ENCODE data around the gene C6orf89.
"Not testable (repeated sequence)": the region's sequence is repeated elsewhere in the genome, so short reads cannot be mapped to it uniquely, and the experiment has no call there.

The C6orf89 gene

DNA sequence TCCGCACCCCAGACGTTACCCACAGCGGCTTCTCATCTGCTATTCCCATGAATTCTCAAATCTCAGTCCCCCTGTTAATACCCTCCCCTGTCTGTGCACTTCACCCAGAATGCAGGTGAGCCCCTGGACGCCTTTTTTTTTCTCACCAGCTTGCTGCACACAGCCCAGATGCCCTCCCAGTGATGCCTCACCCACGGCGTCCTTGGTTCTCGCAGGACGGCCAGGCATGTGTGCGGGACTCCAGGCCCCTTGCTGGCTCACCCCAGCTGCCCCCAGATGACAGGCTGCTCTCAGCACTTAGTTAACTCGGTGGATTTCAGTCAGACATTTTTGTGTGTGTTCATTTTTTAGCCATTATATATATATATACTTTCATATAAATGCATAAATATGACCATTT, 43.4 kb downstream of the C6orf89 start:
- FAIRE-seq (no peak), DNase-seq (ENCODE audit: insufficient read length) (no peak)
- TF ChIP-seq POLR2A (IDR thresholded peaks at IDR 0.05; ENCODE audit: low read depth, low read length) (no peak), POLR2AphosphoS5 (IDR thresholded peaks at IDR 0.05; ENCODE audit: low read depth, low read length) (no peak), TAF1 (IDR thresholded peaks at IDR 0.05; ENCODE audit: borderline replicate concordance, low read depth, low read length) (no peak)

DNA sequence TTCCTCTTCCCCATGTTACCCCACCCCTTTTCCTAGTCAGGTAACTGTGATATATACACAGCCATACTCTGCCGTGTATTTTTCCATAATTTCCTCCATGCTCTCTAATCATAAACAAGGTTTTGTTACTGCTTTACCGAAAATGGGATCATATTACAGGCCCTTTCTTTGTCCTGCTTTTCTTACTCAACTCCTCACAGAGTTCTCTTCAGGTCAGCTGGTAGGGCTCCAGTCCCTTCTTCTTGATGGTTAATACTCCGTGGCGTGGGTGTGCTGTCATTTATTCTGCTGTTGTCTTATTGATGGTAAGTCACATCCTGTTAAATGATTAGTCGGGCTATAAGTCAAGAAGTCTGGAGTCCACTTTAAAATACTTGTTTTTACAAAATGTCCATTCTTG, 43.9 kb downstream of the C6orf89 start:
- FAIRE-seq = no peak
- no peak for DNase-seq (ENCODE audit: insufficient read length)
- no peak for TF ChIP-seq POLR2AphosphoS5 (IDR thresholded peaks at IDR 0.05; ENCODE audit: low read depth, low read length)
- no peak for TF ChIP-seq TAF1 (IDR thresholded peaks at IDR 0.05; ENCODE audit: borderline replicate concordance, low read depth, low read length)
- TF ChIP-seq POLR2A (IDR thresholded peaks at IDR 0.05; ENCODE audit: low read depth, low read length) = no peak

DNA sequence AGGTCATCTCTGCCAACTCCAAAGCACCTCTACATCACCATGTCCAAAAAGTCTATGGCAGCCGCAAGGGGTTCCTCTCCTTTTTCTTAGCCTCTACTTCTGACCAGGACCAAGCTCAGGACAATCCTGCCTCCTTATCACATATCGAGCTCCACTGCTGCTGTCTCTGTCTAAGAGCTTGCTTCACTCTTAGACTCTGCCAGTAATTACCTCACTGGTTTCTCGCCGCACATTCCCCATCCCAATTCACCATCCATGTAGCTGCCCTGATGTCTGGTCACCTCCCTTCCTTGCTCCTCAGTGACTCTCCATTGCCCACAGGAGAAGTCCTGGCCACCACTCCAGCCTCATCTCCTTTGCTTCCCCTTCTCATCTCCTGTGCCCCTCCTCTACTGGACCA, 44.7 kb downstream of the C6orf89 start:
- FAIRE-seq = no peak
- TF ChIP-seq TAF1 (IDR thresholded peaks at IDR 0.05; ENCODE audit: borderline replicate concordance, low read depth, low read length) = no peak
- TF ChIP-seq POLR2AphosphoS5 (IDR thresholded peaks at IDR 0.05; ENCODE audit: low read depth, low read length) = no peak
- no peak for TF ChIP-seq POLR2A (IDR thresholded peaks at IDR 0.05; ENCODE audit: low read depth, low read length)
- no peak for DNase-seq (ENCODE audit: insufficient read length)

DNA sequence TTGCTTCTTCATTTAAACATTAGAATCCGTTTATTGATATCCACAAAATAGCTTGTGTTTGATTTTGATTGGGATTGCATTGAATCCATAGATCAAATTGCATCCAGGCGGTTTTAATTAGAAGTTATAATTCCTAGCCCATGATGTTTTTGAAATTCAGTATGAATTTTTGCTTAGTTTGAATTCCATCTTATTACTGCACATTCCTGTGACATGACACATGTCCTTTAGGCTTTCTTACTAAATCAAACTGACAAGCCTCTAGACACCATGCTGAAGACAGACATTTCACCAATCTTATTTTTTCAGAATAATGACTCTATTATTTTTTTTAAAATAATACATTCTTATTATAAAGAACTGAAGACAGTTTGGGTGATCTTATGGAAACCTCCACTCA, 47.4 kb downstream of the C6orf89 start:
- no peak for FAIRE-seq
- DNase-seq (ENCODE audit: insufficient read length) = no peak
- TF ChIP-seq POLR2A (IDR thresholded peaks at IDR 0.05; ENCODE audit: low read depth, low read length) (no peak), TAF1 (IDR thresholded peaks at IDR 0.05; ENCODE audit: borderline replicate concordance, low read depth, low read length) (no peak), POLR2AphosphoS5 (IDR thresholded peaks at IDR 0.05; ENCODE audit: low read depth, low read length) (no peak)

DNA sequence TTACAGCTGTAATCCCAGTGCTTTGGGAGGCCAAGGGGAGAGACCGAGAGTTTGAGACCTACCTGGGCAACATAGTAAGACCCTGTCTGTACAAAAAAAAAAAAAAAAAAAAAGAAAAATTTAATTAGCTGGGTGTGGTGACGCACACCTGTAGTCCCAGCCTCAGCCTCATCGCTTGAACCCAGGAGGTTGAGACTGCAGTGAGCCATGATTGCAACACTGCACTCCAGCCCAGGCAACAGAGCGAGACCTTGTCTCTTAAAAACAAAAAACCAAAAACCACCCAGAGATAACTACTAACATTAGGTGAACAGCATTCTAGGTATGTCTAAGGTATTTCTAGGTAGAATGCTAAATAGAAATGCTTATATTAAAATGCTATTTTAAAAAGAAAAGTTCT, 47.8 kb downstream of the C6orf89 start:
- TF ChIP-seq POLR2AphosphoS5 (IDR thresholded peaks at IDR 0.05; ENCODE audit: low read depth, low read length) = no peak
- no peak for TF ChIP-seq TAF1 (IDR thresholded peaks at IDR 0.05; ENCODE audit: borderline replicate concordance, low read depth, low read length)
- no peak for TF ChIP-seq POLR2A (IDR thresholded peaks at IDR 0.05; ENCODE audit: low read depth, low read length)
- no peak for DNase-seq (ENCODE audit: insufficient read length)
- FAIRE-seq = no peak

DNA sequence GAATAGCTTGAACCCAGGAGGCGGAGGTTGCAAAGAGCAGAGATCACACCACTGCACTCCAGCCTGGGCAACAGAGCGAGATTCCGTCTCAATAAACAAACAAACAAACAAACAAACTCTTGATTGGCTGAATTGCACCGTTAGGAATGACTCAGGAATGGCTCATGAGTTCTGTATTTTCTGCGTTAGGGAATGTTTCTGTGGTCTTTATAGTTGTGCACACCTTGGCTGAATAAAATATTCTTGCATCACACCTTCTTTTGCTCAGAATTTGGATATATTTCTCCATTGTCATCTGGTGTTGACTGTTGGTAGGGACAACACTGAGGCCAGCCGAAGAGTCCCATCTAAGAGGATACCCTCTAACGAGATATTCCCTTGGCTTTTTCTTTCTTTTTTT, 49.1 kb downstream of the C6orf89 start:
- TF ChIP-seq POLR2AphosphoS5 (IDR thresholded peaks at IDR 0.05; ENCODE audit: low read depth, low read length) (no peak), POLR2A (IDR thresholded peaks at IDR 0.05; ENCODE audit: low read depth, low read length) (no peak), TAF1 (IDR thresholded peaks at IDR 0.05; ENCODE audit: borderline replicate concordance, low read depth, low read length) (no peak)
- no peak for DNase-seq (ENCODE audit: insufficient read length)
- no peak for FAIRE-seq

DNA sequence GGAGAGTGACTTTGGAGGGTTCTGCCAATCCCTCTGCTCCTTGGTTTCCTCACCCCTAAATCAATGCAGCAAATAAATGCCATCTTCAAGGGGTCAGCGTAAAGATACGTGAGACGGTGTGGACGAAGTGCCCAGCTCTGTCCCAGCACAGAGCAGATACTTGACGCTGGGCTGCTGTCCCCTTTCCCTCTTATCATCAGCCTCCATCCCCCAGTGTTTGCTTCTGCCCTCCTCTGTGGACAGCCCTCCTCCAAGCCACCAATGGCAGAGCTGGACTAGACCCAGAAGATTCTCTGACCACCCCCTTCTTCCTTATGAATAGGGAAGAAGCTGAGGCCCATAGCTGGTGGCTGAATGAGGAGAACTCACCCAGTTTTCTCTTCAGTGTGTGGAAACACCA, 51.1 kb downstream of the C6orf89 start:
- FAIRE-seq (no peak), DNase-seq (ENCODE audit: insufficient read length) (no peak)
- TF ChIP-seq TAF1 (IDR thresholded peaks at IDR 0.05; ENCODE audit: borderline replicate concordance, low read depth, low read length) (no peak), POLR2A (IDR thresholded peaks at IDR 0.05; ENCODE audit: low read depth, low read length) (no peak), POLR2AphosphoS5 (IDR thresholded peaks at IDR 0.05; ENCODE audit: low read depth, low read length) (no peak)

DNA sequence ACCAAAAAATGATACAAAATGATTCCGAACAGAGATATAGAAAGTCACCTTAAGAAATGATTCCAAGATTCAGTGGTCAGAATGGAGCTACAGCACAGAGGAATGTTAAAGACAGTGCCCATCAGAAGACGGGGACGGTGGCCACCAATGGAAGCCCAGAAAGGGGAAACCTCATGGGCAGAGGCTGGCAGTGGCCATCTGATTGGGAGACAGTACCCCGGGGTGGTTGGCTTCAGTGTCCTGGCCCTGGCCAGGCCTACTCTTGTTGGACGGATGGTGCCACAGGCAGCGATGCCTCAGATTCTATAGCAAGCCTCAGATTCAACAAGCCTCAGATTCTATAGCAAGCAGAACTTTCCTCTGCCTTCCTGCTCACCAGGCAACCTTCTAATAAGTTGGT, 52.1 kb downstream of the C6orf89 start:
- FAIRE-seq (no peak), DNase-seq (ENCODE audit: insufficient read length) (no peak)
- no peak for TF ChIP-seq POLR2AphosphoS5 (IDR thresholded peaks at IDR 0.05; ENCODE audit: low read depth, low read length)
- TF ChIP-seq POLR2A (IDR thresholded peaks at IDR 0.05; ENCODE audit: low read depth, low read length) = no peak

DNA sequence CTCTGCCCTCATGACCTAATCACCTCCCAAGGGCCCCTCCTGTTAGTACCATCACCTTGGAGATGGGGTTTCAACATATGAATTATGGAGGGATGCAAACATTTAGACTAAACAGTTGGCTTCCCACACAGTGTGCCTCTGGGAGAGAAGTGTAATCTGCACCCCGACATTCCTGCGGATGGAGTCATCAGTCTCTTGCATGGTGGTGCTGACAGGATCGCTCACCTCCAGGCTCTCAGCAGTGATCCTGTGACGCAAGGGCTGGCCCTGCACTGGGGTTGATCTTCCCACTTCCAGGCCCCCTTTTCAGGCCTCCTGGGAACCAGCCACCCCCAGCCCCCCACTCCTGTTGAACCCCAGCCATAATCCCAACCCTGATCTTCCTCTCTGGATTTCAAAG, 52.8 kb downstream of the C6orf89 start:
- FAIRE-seq = no peak
- TF ChIP-seq POLR2A (IDR thresholded peaks at IDR 0.05; ENCODE audit: low read depth, low read length) = no peak
- TF ChIP-seq POLR2AphosphoS5 (IDR thresholded peaks at IDR 0.05; ENCODE audit: low read depth, low read length) = no peak
- TF ChIP-seq TAF1 (IDR thresholded peaks at IDR 0.05; ENCODE audit: borderline replicate concordance, low read depth, low read length) = no peak
- no peak for DNase-seq (ENCODE audit: insufficient read length)

DNA sequence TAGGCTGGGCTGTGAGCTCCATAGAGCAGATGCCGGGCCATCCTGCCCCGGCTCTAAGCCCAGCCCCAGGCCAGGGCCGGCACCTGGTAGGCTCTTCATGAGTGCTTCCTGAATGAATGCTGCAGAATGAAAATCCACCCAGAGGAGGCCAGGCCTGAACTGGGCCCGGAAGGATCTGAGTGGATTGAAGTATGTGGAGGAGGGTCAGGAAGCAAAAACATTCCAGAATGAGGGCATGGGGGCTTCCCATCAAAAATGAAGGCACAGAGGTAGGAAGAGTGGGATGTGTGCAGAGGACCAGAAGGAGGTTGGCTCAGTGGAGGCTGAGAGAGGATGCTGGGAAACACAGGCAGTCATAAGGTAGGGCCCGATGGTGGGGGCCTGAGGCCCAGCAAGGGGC, 53.3 kb downstream of the C6orf89 start:
- FAIRE-seq; DNase-seq (ENCODE audit: insufficient read length): not testable (repeated sequence)

DNA sequence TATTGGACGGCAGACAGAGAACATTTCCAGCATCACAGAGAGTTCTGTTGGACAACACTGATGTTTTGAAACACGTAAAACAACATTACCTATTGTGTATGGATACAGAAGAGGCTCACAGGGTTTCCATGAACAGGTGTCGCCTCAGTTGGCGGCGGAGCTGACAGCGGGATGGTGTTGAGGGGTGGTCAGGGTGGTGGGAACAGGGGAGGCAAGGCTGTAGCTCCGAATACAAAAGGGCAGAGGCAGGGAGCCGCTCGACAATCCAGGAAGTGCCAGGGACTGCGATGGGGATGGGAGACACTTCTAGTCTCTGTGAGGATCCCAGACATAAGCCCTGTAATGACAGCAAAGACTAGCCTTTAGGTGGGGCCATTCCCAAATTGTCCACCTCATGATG, 54.3 kb downstream of the C6orf89 start:
- DNase-seq (ENCODE audit: insufficient read length) (no peak), FAIRE-seq (no peak)
- no peak for TF ChIP-seq POLR2A (IDR thresholded peaks at IDR 0.05; ENCODE audit: low read depth, low read length)
- no peak for TF ChIP-seq TAF1 (IDR thresholded peaks at IDR 0.05; ENCODE audit: borderline replicate concordance, low read depth, low read length)
- no peak for TF ChIP-seq POLR2AphosphoS5 (IDR thresholded peaks at IDR 0.05; ENCODE audit: low read depth, low read length)

DNA sequence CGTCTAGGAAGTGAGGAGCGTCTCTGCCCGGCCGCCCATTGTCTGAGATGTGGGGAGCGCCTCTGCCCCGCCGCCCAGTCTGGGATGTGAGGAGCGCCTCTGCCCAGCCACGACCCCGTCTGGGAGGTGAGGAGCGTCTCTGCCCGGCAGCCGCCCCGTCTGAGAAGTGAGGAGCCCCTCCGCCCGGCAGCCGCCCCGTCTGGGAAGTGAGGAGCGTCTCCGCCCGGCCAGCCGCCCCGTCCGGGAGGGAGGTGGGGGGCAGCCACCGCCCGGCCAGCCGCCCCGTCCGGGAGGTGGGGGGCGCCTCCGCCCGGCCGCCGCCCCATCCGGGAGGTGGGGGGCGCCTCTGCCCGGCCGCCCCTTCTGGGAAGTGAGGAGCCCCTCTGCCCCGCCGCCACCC, 55.8 kb downstream of the C6orf89 start:
- not testable (repeated sequence) for FAIRE-seq; DNase-seq (ENCODE audit: insufficient read length)

DNA sequence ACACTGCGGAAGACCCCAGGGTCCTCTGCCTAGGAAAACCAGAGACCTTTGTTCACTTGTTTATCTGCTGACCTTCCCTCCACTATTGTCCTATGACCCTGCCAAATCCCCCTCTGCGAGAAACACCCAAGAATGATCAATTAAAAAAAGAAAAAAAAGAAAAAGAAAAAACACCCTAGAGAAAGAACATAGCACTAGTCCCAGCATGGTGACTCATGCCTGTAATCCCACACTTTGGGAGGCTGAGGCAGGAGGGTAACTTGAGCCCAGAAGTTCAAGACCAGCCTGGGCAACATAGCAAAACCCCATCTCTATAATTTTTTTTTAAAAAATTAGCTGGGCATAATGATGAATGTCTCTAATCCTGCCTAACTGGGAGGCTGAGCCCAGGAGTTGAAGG, 56.6 kb downstream of the C6orf89 start:
- not testable (repeated sequence) for DNase-seq (ENCODE audit: insufficient read length); FAIRE-seq

DNA sequence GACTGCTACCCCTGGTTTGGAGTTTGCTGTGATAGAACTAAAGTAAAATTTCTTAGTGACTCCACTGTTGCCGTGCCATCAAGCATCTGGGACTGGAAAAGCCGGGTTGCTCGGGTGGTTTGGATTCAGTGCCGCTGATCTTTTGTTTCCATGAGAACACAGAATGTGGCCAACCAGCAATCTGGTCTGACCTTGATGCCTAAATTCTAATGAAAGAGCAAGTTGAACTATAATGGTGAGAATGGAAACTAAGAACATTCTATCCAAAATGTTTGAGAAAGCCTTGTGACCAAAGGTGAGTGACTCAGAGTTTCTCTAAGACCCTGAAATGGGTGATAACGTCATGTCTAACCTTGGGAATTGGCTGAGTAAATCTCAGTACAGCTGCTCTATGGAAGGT, 58.9 kb downstream of the C6orf89 start:
- FAIRE-seq (no peak), DNase-seq (ENCODE audit: insufficient read length) (no peak)
- TF ChIP-seq POLR2A (IDR thresholded peaks at IDR 0.05; ENCODE audit: low read depth, low read length) (no peak), POLR2AphosphoS5 (IDR thresholded peaks at IDR 0.05; ENCODE audit: low read depth, low read length) (no peak), TAF1 (IDR thresholded peaks at IDR 0.05; ENCODE audit: borderline replicate concordance, low read depth, low read length) (no peak)
